ENCODE measurements around the gene DUS1L.
A peak's percentile ranks its signal among the peaks of the same experiment; 100 is the strongest.

Gene DUS1L

GRCh38 chr17:82097919-82098168 lies 32.2 kb upstream of the DUS1L start:
- DNase-seq (ENCODE audit: low spot score) = no peak
- in situ Hi-C loops (cut with MboI; ENCODE audit: low pct_unique_long_range_greater_than_20kb, low sequenced_read_pairs, unreplicated experiment) = no loop called here
- no peak for TF ChIP-seq CTCF (IDR thresholded peaks at IDR 0.05; ENCODE audit: extremely low read depth, insufficient read depth, missing control alignments)

- DNase-seq (ENCODE audit: low spot score) = peak; percentile 79
- no peak for TF ChIP-seq CTCF (IDR thresholded peaks at IDR 0.05; ENCODE audit: extremely low read depth, insufficient read depth, missing control alignments)
- in situ Hi-C loops (cut with MboI; ENCODE audit: low pct_unique_long_range_greater_than_20kb, low sequenced_read_pairs, unreplicated experiment) = no loop called here
Observed at GRCh38 chr17:82097184-82097918, 31.7 kb upstream of the DUS1L start.

- no peak for TF ChIP-seq CTCF (IDR thresholded peaks at IDR 0.05; ENCODE audit: extremely low read depth, insufficient read depth, missing control alignments)
Observed at GRCh38 chr17:82096709-82097183, 31.1 kb upstream of the DUS1L start.

GRCh38 chr17:82095777-82096708 lies 30.4 kb upstream of the DUS1L start:
- TF ChIP-seq CTCF (IDR thresholded peaks at IDR 0.05; ENCODE audit: extremely low read depth, insufficient read depth, missing control alignments) = no peak
- in situ Hi-C loops (cut with MboI; ENCODE audit: low pct_unique_long_range_greater_than_20kb, low sequenced_read_pairs, unreplicated experiment) = no loop called here
- DNase-seq (ENCODE audit: low spot score) = no peak

More at GRCh38 chr17:82096709-82097183, 31.1 kb upstream of the DUS1L start:
- in situ Hi-C loops (cut with MboI; ENCODE audit: low pct_unique_long_range_greater_than_20kb, low sequenced_read_pairs, unreplicated experiment) = no loop called here
- DNase-seq (ENCODE audit: low spot score) = no peak

- no peak for DNase-seq (ENCODE audit: low spot score)
- no peak for TF ChIP-seq CTCF (IDR thresholded peaks at IDR 0.05; ENCODE audit: extremely low read depth, insufficient read depth, missing control alignments)
- in situ Hi-C loops (cut with MboI; ENCODE audit: low pct_unique_long_range_greater_than_20kb, low sequenced_read_pairs, unreplicated experiment) = no loop called here
Observed at GRCh38 chr17:82094931-82095776, 29.6 kb upstream of the DUS1L start.

Measured in GM13977 (cell line).